Stimulated activated CD4-positive, alpha-beta T cell treated with anti-CD3 and anti-CD28 coated beads, Interleukin-1b, Interleukin-23, amount 100 ng/mL, for 4 hours (primary cell): ENCODE results near the gene ZFP57.

ENCODE experiments used
- DNase-seq, 2 donors: peaks; one replicate each; pipeline ENCODE4 v3.0.0-alpha.2; 2020; ENCODE audit warnings: low read depth in 2 of 2

The ZFP57 gene

GRCh38 chr6:29626948-29627754 is 53.8 kb downstream of the ZFP57 start:
- DNase-seq: no peak

- no peak for DNase-seq
Observed at GRCh38 chr6:29625337-29625930, 55.5 kb downstream of the ZFP57 start.

GRCh38 chr6:29624520-29624961 is 56.4 kb downstream of the ZFP57 start:
- DNase-seq: no peak
